ENCODE results near the gene CFAP54.
"Not testable (repeated sequence)": the region's sequence is repeated elsewhere in the genome, so short reads cannot be mapped to it uniquely, and the experiment has no call there.

The CFAP54 gene

GRCh38 chr12:96729466-96729865, 240.1 kb downstream of the CFAP54 start:
- not testable (repeated sequence) for DNase-seq (ENCODE audit: low read depth in 1 of 2, low spot score in 1 of 2)

- no peak for DNase-seq (ENCODE audit: low read depth in 1 of 2, low spot score in 1 of 2)
Observed at GRCh38 chr12:96729886-96730285, 240.5 kb downstream of the CFAP54 start.

- no peak for DNase-seq (ENCODE audit: low read depth in 1 of 2, low spot score in 1 of 2)
Observed at GRCh38 chr12:96743606-96744005, 254.2 kb downstream of the CFAP54 start.

GRCh38 chr12:96749999-96750398, 260.6 kb downstream of the CFAP54 start:
- no peak for DNase-seq (ENCODE audit: low read depth in 1 of 2, low spot score in 1 of 2)

GRCh38 chr12:96751626-96752025, 262.2 kb downstream of the CFAP54 start:
- DNase-seq (ENCODE audit: low read depth in 1 of 2, low spot score in 1 of 2): no peak

GRCh38 chr12:96752211-96752610, 262.8 kb downstream of the CFAP54 start:
- no peak for DNase-seq (ENCODE audit: low read depth in 1 of 2, low spot score in 1 of 2)

- no peak for DNase-seq (ENCODE audit: low read depth in 1 of 2, low spot score in 1 of 2)
Observed at GRCh38 chr12:96766232-96766631, 276.9 kb downstream of the CFAP54 start.

GRCh38 chr12:96769400-96769799, 280.0 kb downstream of the CFAP54 start:
- DNase-seq (ENCODE audit: low read depth in 1 of 2, low spot score in 1 of 2): no peak

GRCh38 chr12:96770219-96771102, 281.1 kb downstream of the CFAP54 start:
- no peak for DNase-seq (ENCODE audit: low read depth in 1 of 2, low spot score in 1 of 2)

GRCh38 chr12:96773031-96773430, 283.7 kb downstream of the CFAP54 start:
- no peak for DNase-seq (ENCODE audit: low read depth in 1 of 2, low spot score in 1 of 2)

GRCh38 chr12:96774496-96775256, 285.3 kb downstream of the CFAP54 start:
- no peak for DNase-seq (ENCODE audit: low read depth in 1 of 2, low spot score in 1 of 2)

- no peak for DNase-seq (ENCODE audit: low read depth in 1 of 2, low spot score in 1 of 2)
Observed at GRCh38 chr12:96776908-96777307, 287.5 kb downstream of the CFAP54 start.

- no peak for DNase-seq (ENCODE audit: low read depth in 1 of 2, low spot score in 1 of 2)
Observed at GRCh38 chr12:96780330-96780729, 291.0 kb downstream of the CFAP54 start.

GRCh38 chr12:96786791-96787190, 297.4 kb downstream of the CFAP54 start:
- DNase-seq (ENCODE audit: low read depth in 1 of 2, low spot score in 1 of 2): no peak

GRCh38 chr12:96803969-96804368, 314.6 kb downstream of the CFAP54 start:
- DNase-seq (ENCODE audit: low read depth in 1 of 2, low spot score in 1 of 2): no peak

GRCh38 chr12:96806272-96806671, 316.9 kb downstream of the CFAP54 start:
- no peak for DNase-seq (ENCODE audit: low read depth in 1 of 2, low spot score in 1 of 2)

- DNase-seq (ENCODE audit: low read depth in 1 of 2, low spot score in 1 of 2): no peak
Observed at GRCh38 chr12:96807741-96808140, 318.4 kb downstream of the CFAP54 start.

GRCh38 chr12:96808587-96808986, 319.2 kb downstream of the CFAP54 start:
- no peak for DNase-seq (ENCODE audit: low read depth in 1 of 2, low spot score in 1 of 2)

- no peak for DNase-seq (ENCODE audit: low read depth in 1 of 2, low spot score in 1 of 2)
Observed at GRCh38 chr12:96809522-96809921, 320.1 kb downstream of the CFAP54 start.

GRCh38 chr12:96810057-96810456, 320.7 kb downstream of the CFAP54 start:
- DNase-seq (ENCODE audit: low read depth in 1 of 2, low spot score in 1 of 2): no peak

GRCh38 chr12:96810477-96810876, 321.1 kb downstream of the CFAP54 start:
- DNase-seq (ENCODE audit: low read depth in 1 of 2, low spot score in 1 of 2): no peak

- no peak for DNase-seq (ENCODE audit: low read depth in 1 of 2, low spot score in 1 of 2)
Observed at GRCh38 chr12:96811083-96811482, 321.7 kb downstream of the CFAP54 start.

All from stimulated activated CD4-positive, alpha-beta T cell treated with anti-CD3 and anti-CD28 coated beads, Interleukin-15, amount 100 ng/mL, for 1 hour (primary cell).